Chondrocyte (in vitro differentiated cells): Measurements from ENCODE around the gene ZNF771. TPM values are rescaled to one million over a fixed set of nuclear protein-coding genes. Genes with fewer than 3 reads are reported as not detected.
"Not testable (repeated sequence)": the region's sequence is repeated elsewhere in the genome, so short reads cannot be mapped to it uniquely, and the experiment has no call there.

Experiments used
- DNase-seq: peaks from one replicate; pipeline ENCODE4 v3.0.0; 2021; ENCODE audit warnings: mixed read lengths, low spot score
- H3K27ac Mint-ChIP-seq: one replicate; pipeline ENCODE4 v1.8.0; 2021; ENCODE audit warnings: mild to moderate bottlenecking, moderate library complexity, mixed read lengths; ENCODE audit not compliant: unreplicated experiment
- H3K27me3 Mint-ChIP-seq: 2 replicates; pipeline ENCODE4 v1.8.0; 2021; ENCODE audit warnings: low read depth, mixed read lengths
- H3K36me3 Mint-ChIP-seq: 2 replicates; pipeline ENCODE4 v1.8.0; 2021; ENCODE audit warnings: low read depth, mixed read lengths
- H3K4me1 Mint-ChIP-seq: 2 replicates; pipeline ENCODE4 v1.8.0; 2021; ENCODE audit warnings: low read depth, mild to moderate bottlenecking, mixed read lengths
- H3K4me3 Mint-ChIP-seq: one replicate; pipeline ENCODE4 v1.8.0; 2021; ENCODE audit warnings: mild to moderate bottlenecking, moderate library complexity, mixed read lengths; ENCODE audit not compliant: unreplicated experiment
- H3K9me3 Mint-ChIP-seq: 2 replicates; pipeline ENCODE4 v1.8.0; 2021; ENCODE audit warnings: low read depth, mixed read lengths
- CTCF ChIP-seq: fragments of 200-600 bp; sonication (generic); IDR thresholded peaks from 2 replicates; pipeline ENCODE4 v1.5.0; 2021; ENCODE audit warnings: antibody characterized with exemption, mild to moderate bottlenecking, moderate library complexity
- total RNA-seq: library from RNA; stranded (reverse); gene quantifications from 3 replicates; pipeline ENCODE4 v1.2.1, GENCODE V29; 2021

The ZNF771 gene
- total RNA-seq, 1 donor from 2014 or later, result 10.2 TPM

DNA sequence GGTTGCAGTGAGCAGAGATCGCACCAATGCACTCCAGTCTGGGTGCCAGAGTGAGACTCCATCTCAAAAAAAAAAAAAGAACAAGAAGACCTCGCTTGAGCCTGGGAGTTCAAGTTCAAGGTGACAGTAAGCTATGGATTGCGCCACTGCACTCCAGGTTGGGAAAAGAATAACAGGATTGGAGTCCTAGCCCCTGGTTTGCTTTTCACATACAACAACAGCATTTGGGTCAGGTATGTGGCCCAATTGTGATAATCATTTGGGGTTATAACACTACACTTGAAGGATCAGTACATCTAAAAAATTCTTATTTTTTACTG is 41.7 kb downstream of the ZNF771 start:
- Mint-ChIP-seq H3K4me3 (no peak overlapping the region), H3K36me3 (peaks cover 4% of the 10 kb centered on the region), H3K27me3 (no peaks in the 10 kb centered on the region), H3K9me3 (peaks cover 4% of the 10 kb centered on the region), H3K4me1 (peaks cover 17% of the 10 kb centered on the region), H3K27ac (no peak overlapping the region)
- DNase-seq, result no peak
- TF ChIP-seq CTCF, result no peak

DNA sequence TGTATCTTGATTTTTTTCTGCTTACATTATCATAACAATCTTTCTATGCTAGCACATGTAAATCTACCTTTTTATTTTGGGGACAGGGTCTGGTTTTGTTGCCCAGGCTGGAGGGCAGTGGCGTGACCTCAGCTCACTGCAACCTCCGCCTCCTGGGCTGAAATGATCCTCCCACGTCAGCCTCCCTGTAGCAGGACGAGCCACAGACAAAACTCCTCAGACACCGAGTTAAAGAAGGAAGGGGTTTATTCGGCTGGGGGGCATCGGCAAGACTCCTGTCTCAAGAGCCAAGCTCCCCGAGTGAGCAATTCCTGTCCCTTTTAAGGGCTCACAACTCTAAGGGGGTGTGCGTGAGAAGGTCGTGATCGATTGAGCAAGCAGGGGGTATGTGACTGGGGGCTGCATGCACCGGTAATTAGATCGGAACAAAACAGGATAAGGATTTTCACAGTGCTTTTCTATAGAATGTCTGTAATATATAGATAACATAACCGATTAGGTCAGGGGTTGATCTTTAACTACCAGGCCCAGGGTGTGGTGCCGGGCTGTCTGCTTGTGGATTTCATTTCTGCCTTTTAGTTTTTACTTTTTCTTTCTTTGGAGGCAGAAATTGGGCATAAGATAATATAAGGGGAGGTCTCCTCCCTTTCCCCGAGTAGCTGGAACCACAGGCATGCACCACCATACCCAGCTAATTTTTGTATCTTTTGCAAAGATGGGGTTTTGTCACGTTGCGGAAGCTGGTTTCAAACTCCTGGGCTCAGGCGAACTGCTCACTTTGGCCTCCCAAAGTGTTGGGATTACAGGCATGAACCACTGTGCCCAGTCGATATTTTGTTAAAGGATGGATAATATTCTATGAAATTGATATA is 45.5 kb downstream of the ZNF771 start:
- not testable (repeated sequence) for H3K27ac Mint-ChIP-seq, H3K27me3 Mint-ChIP-seq, H3K9me3 Mint-ChIP-seq, DNase-seq, H3K36me3 Mint-ChIP-seq, H3K4me1 Mint-ChIP-seq, H3K4me3 Mint-ChIP-seq

GRCh38 chr16:30456302-30456701 is 48.9 kb downstream of the ZNF771 start:
- Mint-ChIP-seq H3K4me3 (no peak overlapping the region), H3K27ac (no peak overlapping the region), H3K27me3 (peaks cover 2% of the 10 kb centered on the region), H3K36me3 (no peaks in the 10 kb centered on the region), H3K9me3 (no peaks in the 10 kb centered on the region), H3K4me1 (no peaks in the 10 kb centered on the region)
- DNase-seq, result no peak
- no peak for TF ChIP-seq CTCF

GRCh38 chr16:30457256-30457655 is 49.9 kb downstream of the ZNF771 start:
- peaks cover 2% of the 10 kb centered on the region for H3K27me3 Mint-ChIP-seq
- DNase-seq, result no peak
- no peaks in the 10 kb centered on the region for H3K9me3 Mint-ChIP-seq
- no peak for TF ChIP-seq CTCF
- no peak overlapping the region for H3K27ac Mint-ChIP-seq
- H3K36me3 Mint-ChIP-seq, result no peaks in the 10 kb centered on the region
- no peaks in the 10 kb centered on the region for H3K4me1 Mint-ChIP-seq
- no peak overlapping the region for H3K4me3 Mint-ChIP-seq

- H3K27ac Mint-ChIP-seq, result no peak overlapping the region
- H3K4me1 Mint-ChIP-seq, result no peaks in the 10 kb centered on the region
- H3K27me3 Mint-ChIP-seq, result peaks cover 2% of the 10 kb centered on the region
- H3K36me3 Mint-ChIP-seq, result no peaks in the 10 kb centered on the region
- no peak overlapping the region for H3K4me3 Mint-ChIP-seq
- DNase-seq, result no peak
- no peak for TF ChIP-seq CTCF
- H3K9me3 Mint-ChIP-seq, result no peaks in the 10 kb centered on the region
Observed at GRCh38 chr16:30457743-30458560, 50.5 kb downstream of the ZNF771 start.
